Ishikawa (cell line): ENCODE measurements around the gene RRBP1.

Source experiments
- CEBPB ChIP-seq: IDR thresholded peaks from 2 replicates; pipeline ENCODE4 v1.6.1; 2012
- CREB1 ChIP-seq: IDR thresholded peaks from 2 replicates; pipeline ENCODE4 v1.6.1; 2012; ENCODE audit warnings: low read depth
- EGR1 ChIP-seq: IDR thresholded peaks from 2 replicates; pipeline ENCODE4 v1.6.1; 2012
- EP300 ChIP-seq: IDR thresholded peaks from 2 replicates; pipeline ENCODE4 v1.6.1; 2012; ENCODE audit warnings: borderline replicate concordance
- FOXM1 ChIP-seq: IDR thresholded peaks from 2 replicates; pipeline ENCODE4 v1.6.1; 2012; ENCODE audit warnings: low read depth, borderline replicate concordance
- MAX ChIP-seq: IDR thresholded peaks from 2 replicates; pipeline ENCODE4 v1.6.1; 2012
- NFIC ChIP-seq: IDR thresholded peaks from 2 replicates; pipeline ENCODE4 v1.6.1; 2012
- RAD21 ChIP-seq: IDR thresholded peaks from 2 replicates; pipeline ENCODE4 v1.6.1; 2012; ENCODE audit warnings: low read depth
- REST ChIP-seq: IDR thresholded peaks from 2 replicates; pipeline ENCODE4 v1.6.1; 2012; ENCODE audit warnings: low read depth, mild to moderate bottlenecking
- TAF1 ChIP-seq: IDR thresholded peaks from 2 replicates; pipeline ENCODE4 v1.6.1; 2012; ENCODE audit warnings: low read depth, mild to moderate bottlenecking
- TCF12 ChIP-seq: IDR thresholded peaks from 2 replicates; pipeline ENCODE4 v1.6.1; 2012; ENCODE audit warnings: low read depth
- TEAD4 ChIP-seq: IDR thresholded peaks from 2 replicates; pipeline ENCODE4 v1.6.1; 2012
- USF1 ChIP-seq: IDR thresholded peaks from 2 replicates; pipeline ENCODE4 v1.6.1; 2012
- YY1 ChIP-seq: IDR thresholded peaks from 2 replicates; pipeline ENCODE4 v1.6.1; 2012; ENCODE audit warnings: low read depth
- ZBTB7A ChIP-seq: IDR thresholded peaks from 2 replicates; pipeline ENCODE4 v1.6.1; 2012; ENCODE audit warnings: low read depth

Gene RRBP1

GRCh38 chr20:17665756-17666155 lies 16.3 kb downstream of the RRBP1 start:
- TF ChIP-seq TAF1 = no peak
- TF ChIP-seq TCF12 = no peak
- no peak for TF ChIP-seq CEBPB
- no peak for TF ChIP-seq EGR1
- no peak for TF ChIP-seq EP300
- no peak for TF ChIP-seq CREB1
- no peak for TF ChIP-seq NFIC
- TF ChIP-seq ZBTB7A = no peak
- TF ChIP-seq TEAD4 = no peak
- TF ChIP-seq YY1 = no peak

- TF ChIP-seq USF1 (no peak), REST (no peak), EP300 (no peak), RAD21 (no peak), CEBPB (no peak), TAF1 (no peak), TCF12 (no peak), ZBTB7A (no peak), CREB1 (no peak), FOXM1 (no peak), NFIC (no peak), YY1 (no peak), TEAD4 (no peak), EGR1 (no peak), MAX (no peak)
Observed at GRCh38 chr20:17664025-17664633, 17.9 kb downstream of the RRBP1 start.

GRCh38 chr20:17663486-17663885 lies 18.6 kb downstream of the RRBP1 start:
- TF ChIP-seq USF1 = no peak
- TF ChIP-seq CEBPB = no peak
- TF ChIP-seq EP300 = no peak
- no peak for TF ChIP-seq REST
- TF ChIP-seq TEAD4 = no peak
- TF ChIP-seq MAX = no peak
- TF ChIP-seq YY1 = no peak
- TF ChIP-seq TAF1 = no peak
- no peak for TF ChIP-seq TCF12
- TF ChIP-seq NFIC = no peak
- TF ChIP-seq ZBTB7A = no peak
- no peak for TF ChIP-seq FOXM1
- no peak for TF ChIP-seq EGR1
- TF ChIP-seq RAD21 = no peak
- TF ChIP-seq CREB1 = no peak

GRCh38 chr20:17663040-17663399 lies 19.0 kb downstream of the RRBP1 start:
- TF ChIP-seq RAD21 (no peak), TEAD4 (no peak), YY1 (no peak), CREB1 (no peak), TAF1 (no peak), EP300 (no peak), NFIC (no peak), FOXM1 (no peak), TCF12 (no peak), REST (no peak), ZBTB7A (no peak), MAX (no peak), CEBPB (no peak), USF1 (no peak), EGR1 (no peak)
